ENCODE data around the gene CSGALNACT2.

The CSGALNACT2 gene

DNA sequence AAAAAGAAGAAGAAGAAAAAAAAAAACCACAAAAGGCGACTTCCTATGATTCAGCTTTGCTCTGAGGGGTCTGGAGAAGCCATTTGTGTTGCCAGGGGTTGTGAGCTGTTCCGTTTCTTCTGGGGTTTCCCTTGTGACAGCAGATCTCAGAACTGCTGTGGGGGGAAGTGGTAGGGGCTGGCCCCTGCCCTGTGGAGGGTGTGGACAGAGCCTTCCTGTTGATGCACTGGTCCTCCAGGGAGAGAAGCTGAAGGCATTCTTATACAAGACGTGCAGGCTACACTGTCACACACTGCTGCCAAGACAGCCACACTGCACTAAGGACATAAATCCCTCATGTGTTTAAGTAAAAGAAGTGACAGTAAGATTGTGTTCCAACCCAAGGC lies 17.3 kb upstream of the CSGALNACT2 start:
- TF ChIP-seq CTCF (conservative IDR thresholded peaks at IDR 0.05; ENCODE audit: low read depth): no peak
- POLR2A ChIA-PET (ENCODE audit: low non-redundant PET): no interaction called here
- CTCF ChIA-PET: interaction anchor here (0.6 kb wide), 1 partner anchor 264 kb away, joined by 3 read pairs; no protein-coding TSS in a partner anchor
- no peak overlapping the region for H3K27ac ChIP-seq
- no peak for DNase-seq (ENCODE audit: low spot score)

GRCh38 chr10:43121444-43121843 lies 16.8 kb upstream of the CSGALNACT2 start:
- no peak for DNase-seq (ENCODE audit: low spot score)
- ChIA-PET POLR2A (ENCODE audit: low non-redundant PET) (no interaction called here), CTCF (interaction anchor here (0.6 to 0.7 kb wide), 3 partner anchors 88 to 340 kb away, joined by 3 to 4 read pairs (median 3); no protein-coding TSS in a partner anchor)
- TF ChIP-seq CTCF (conservative IDR thresholded peaks at IDR 0.05; ENCODE audit: low read depth): no peak
- no peak overlapping the region for H3K27ac ChIP-seq

DNA sequence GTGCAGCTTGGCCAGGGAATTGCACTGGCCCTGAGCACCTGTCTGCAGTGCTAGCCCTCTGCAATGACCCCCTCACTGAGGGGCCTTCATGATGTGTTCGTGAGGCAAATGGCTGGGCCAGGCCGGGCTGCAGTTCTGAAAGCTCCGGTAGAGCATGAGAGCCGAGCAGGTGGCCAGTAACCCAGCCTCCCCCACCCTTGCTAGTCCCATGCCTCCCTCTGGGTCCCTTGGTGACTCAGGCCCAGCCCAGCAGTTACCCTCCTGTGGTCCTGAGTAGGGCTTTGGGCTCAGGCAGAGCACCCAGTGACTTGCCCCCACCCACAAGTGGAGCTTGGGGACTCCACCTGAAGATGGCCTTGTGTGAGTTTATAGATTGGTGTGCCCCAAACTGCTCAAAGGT lies 16.1 kb upstream of the CSGALNACT2 start:
- TF ChIP-seq CTCF (conservative IDR thresholded peaks at IDR 0.05; ENCODE audit: low read depth): no peak

GRCh38 chr10:43122826-43123225 lies 15.4 kb upstream of the CSGALNACT2 start:
- CTCF ChIA-PET: interaction anchor here (0.6 kb wide), 1 partner anchor 151 kb away, joined by 3 read pairs; no protein-coding TSS in a partner anchor
- POLR2A ChIA-PET (ENCODE audit: low non-redundant PET): no interaction called here

More for the DNA sequence above, 16.1 kb upstream of the CSGALNACT2 start:
- DNase-seq (ENCODE audit: low spot score): no peak
- H3K27ac ChIP-seq: no peak overlapping the region
- ChIA-PET POLR2A (ENCODE audit: low non-redundant PET) (no interaction called here), CTCF (interaction anchor here (0.7 kb wide), 1 partner anchor 88 kb away, joined by 3 read pairs; no protein-coding TSS in a partner anchor)

DNA sequence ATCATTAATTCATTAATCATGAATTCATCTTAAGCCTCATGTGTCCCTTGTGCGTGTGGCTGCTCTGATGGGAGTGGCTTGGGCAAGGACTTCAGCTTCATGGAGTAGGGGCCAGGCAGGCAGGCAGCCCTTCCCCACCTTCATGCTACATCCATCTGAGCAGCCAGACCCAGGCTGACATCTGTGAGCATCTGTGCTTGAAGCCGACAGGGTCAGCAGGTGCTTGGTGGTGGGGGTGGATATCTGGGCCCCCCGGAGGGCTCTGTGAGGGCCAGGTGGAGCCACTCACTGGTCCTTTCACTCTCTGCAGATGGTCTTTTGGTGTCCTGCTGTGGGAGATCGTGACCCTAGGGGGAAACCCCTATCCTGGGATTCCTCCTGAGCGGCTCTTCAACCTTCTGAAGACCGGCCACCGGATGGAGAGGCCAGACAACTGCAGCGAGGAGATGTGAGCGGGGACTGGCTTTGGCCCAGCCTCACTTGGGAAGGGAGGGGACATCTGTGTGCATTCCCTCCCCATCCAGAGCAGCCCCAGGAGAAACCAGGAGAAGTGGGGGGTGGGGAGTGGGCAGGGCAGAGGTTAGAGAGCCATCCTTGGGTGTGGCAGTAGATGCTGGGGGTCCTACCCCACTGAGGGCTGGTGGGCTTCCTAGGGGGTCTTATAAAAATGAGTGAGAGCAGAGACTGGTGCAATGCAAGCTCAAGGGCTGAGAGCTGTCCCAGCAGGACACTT lies 14.7 kb upstream of the CSGALNACT2 start:
- no peak for TF ChIP-seq CTCF (conservative IDR thresholded peaks at IDR 0.05; ENCODE audit: low read depth)
- DNase-seq (ENCODE audit: low spot score): no peak
- H3K27ac ChIP-seq: no peak overlapping the region
- ChIA-PET CTCF (interaction anchor here (0.6 kb wide), 1 partner anchor 73 kb away, joined by 3 read pairs; no protein-coding TSS in a partner anchor), POLR2A (ENCODE audit: low non-redundant PET) (no interaction called here)

More at GRCh38 chr10:43122826-43123225, 15.4 kb upstream of the CSGALNACT2 start:
- TF ChIP-seq CTCF (conservative IDR thresholded peaks at IDR 0.05; ENCODE audit: low read depth): no peak
- no peak for DNase-seq (ENCODE audit: low spot score)
- no peak overlapping the region for H3K27ac ChIP-seq

DNA sequence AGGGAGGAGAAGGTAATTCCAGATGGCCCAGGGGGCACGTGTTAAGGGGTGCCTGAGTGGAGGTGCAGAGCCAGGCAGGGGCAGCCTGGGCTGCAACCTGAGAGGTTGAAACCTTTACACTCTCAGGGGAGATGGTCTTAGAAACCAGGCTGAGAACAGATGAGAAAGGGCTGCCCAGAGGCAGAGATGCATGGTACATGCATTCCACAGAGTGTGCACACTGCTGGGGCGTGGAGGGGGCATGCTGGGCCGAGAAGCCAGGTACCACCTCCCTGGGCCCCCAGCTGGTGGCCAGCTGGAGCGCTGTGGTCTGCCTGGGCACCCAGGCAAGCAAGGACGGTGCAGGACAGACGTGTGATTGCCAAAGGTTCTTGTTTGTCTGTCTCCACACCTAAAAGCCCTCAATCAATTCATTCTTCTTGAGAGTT lies 14.1 kb upstream of the CSGALNACT2 start:
- no peak for DNase-seq (ENCODE audit: low spot score)
- POLR2A ChIA-PET (ENCODE audit: low non-redundant PET): no interaction called here
- CTCF ChIA-PET: interaction anchor here (0.6 kb wide), 1 partner anchor 73 kb away, joined by 3 read pairs; no protein-coding TSS in a partner anchor

More for the DNA sequence above, 14.1 kb upstream of the CSGALNACT2 start:
- TF ChIP-seq CTCF (conservative IDR thresholded peaks at IDR 0.05; ENCODE audit: low read depth): no peak
- H3K27ac ChIP-seq: no peak overlapping the region
